ENCODE data around the gene MYO7A.

The MYO7A gene

DNA sequence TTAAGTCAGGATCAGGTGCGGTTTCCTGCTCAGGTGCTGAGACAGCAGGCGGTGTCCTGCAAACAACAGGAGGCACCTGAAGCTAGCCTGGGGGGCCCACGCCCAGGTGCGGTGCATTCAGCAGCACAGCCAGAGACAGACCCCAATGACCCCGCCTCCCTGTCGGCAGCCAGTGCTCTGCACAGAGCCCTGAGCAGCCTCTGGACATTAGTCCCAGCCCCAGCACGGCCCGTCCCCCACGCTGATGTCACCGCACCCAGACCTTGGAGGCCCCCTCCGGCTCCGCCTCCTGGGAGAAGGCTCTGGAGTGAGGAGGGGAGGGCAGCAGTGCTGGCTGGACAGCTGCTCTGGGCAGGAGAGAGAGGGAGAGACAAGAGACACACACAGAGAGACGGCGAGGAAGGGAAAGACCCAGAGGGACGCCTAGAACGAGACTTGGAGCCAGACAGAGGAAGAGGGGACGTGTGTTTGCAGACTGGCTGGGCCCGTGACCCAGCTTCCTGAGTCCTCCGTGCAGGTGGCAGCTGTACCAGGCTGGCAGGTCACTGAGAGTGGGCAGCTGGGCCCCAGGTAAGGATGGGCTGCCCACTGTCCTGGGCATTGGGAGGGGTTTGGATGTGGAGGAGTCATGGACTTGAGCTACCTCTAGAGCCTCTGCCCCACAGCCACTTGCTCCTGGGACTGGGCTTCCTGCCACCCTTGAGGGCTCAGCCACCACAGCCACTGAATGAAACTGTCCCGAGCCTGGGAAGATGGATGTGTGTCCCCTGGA lies at the start of gene MYO7A:
Gene MYO7A (plus strand): TSS at position 327 of the 772 bp plus-strand sequence. CDS start 2,389 bp downstream, outside the sequence.
- DNase-seq (ENCODE audit: low spot score): no peak

DNA sequence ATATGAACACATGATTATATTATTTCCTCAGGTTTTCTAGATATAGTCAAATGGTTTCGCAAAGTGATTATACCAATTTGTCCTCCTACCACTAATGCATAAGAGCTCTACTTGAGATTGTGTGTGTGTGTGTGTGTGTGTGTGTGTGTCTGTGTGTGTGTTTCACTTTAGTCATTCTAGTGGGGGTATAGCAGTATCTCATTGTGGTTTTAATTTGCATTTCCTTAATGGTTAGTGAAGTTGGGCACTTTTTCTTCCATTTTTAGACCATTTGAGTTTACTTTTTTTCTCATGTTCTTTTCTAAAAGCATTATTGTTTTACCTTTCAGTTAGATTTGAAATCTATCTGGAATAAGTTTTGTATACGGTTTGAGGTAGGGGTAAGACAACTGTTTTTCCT lies 48.4 kb upstream of the MYO7A start:
- DNase-seq (ENCODE audit: low spot score): no peak

DNA sequence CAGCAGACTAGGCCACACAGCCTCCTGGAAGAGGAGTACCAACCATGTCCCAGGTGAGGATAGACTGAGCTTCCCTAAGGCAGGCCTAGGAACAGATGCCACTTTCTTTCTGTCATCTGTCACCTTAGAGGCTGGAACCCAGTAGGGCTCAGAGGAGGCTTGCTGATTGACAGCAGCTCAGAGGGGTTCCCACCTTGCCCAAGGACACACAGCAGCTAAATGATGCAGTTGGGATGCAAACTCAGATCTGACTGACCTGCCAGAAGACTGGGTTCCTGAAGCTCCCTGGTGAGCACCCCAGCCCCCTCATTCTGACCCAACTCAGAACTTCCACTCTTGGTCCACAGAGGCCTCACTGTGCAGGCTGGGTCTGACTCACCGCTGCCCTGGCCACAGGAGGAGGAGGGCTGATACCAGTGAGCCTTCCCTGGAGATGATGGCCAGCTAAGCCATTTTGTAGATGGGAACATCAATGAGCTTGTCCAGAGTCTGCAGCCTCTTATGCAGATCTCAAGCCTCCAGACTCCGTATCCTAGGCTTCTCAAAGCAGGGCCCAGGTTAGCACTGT lies 47.3 kb upstream of the MYO7A start:
- no peak for DNase-seq (ENCODE audit: low spot score)

DNA sequence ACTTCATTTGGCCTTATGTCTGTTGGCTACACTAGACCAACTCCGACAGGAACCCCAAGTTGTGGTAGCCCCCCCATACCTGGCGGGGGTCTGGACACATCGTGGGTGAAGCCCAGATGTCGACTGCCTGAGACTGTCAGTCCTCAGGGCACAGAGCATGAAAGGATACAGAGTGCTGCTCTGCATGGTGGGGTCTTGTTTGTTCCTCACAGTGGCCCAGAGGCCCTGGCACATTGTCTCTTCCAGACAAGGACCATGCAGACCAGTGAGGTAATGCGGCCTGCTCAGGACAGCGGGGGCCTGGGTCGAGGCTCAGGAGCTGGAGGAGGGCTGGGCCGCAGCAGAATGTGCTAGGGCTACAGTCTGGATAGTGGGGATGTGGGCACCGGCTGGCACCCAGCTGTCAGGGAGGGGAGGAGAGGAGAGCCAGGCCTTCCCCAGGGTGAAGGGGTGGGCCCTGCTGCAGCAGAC lies 46.6 kb upstream of the MYO7A start:
- DNase-seq (ENCODE audit: low spot score): no peak

DNA sequence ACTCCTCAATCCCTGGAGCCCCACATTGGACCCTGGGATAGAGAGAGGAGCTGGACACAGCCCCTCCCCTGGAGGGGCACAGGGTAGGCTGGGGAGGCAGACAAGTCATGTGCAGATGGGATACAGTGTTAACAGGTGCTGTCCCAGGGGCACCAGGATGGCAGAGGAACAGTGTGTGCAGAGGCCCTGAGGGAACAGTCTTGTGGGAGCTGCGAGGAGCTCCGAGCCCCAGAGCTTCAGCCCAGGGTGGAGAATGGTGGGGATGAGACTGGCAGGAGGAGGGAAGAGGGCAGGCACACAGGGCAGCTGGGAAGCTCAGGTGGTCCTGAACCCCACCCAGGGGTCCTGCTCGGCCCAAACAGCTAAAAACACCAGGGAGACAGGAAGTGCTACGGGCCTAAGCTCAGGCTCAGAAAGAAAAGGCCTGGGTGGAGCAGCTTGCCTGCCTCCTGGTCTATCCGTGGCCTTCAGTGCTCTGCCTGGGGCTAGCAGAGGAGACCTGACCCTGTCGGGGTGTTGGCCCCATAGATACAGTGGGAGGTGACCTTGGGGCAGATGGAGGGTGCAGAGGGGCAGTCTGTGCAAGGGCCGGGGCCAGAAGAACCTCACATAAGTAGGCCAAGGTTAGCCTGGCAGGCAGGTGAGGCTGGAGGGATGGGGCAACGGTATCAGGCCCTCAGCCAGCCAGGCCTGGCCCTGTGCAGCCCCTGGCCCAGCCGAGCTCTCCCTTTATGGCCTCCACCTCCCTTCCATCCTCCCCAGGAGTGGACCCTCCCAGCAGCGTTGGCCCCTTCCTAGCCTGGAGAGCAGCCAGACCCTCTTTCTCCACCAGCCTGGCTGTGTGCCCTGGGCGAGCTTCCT lies 45.8 kb upstream of the MYO7A start:
- no peak for DNase-seq (ENCODE audit: low spot score)

DNA sequence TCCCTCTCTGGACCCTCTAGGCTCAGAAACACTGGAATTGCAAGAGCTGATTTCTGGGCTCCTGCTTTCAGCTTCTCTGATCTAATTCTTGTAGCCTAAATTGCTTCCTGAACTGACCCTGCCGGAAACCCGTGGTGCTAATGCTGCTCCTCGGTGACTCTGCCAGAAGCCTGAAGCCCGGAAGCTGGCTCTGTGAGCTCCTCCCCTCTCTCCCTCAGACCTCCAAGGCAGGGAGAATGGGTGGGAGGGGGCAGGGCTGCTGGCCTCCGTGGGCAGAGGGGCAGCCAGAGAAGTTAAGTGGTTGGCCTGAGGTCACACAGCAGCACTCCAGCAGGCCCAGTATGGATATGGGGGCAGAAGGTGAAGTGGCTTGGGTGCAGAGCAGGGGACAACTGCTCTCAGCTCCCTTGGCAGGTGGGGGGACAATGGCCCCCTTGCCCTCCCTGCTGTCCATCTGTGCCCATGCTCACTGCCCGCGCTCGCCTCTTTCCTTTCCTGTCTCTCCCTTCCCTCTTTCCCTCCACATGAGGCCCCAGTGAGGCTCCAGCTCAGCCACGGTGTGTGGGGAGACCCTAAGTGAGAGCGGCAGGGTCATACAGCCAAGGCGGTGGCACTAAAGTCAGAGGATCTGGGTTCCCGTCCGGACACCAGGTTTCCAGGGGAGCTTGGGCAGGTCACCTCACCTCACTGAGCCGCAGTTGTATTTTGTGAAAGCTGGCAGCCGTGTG lies 45.0 kb upstream of the MYO7A start:
- DNase-seq (ENCODE audit: low spot score): peak; percentile 70

DNA sequence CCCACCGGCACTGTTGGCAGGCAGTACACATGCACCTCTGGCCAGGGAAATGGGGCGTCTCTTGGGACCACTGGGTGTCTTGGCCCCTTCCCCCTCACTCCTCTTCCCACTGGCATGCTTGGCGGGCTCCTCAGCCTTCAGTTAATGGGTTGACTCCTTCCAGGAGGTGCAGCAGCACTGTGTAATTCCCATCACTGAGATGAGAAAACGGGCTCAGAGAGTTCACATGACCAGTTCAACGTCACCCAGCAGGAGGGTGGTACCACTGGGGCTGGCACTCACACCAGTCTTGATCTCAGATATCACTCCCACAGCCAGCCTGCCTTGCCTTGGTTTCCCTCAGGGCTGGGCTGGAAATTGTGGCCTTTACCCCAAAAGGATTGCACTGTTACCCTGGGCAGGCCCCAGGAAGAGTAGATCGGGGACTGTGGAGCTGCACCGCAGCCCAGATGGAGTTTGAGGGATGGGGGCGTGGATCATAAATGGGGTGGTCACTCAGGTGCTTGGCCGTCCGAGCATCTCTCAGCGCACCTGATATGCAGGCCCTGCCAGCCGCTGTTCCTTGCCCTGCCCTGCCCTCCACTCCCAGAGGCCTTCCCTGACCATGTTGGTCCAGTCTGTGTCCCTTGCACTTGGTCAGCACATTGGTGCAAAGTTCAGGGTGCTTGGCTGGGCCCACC lies 44.3 kb upstream of the MYO7A start:
- no peak for DNase-seq (ENCODE audit: low spot score)

DNA sequence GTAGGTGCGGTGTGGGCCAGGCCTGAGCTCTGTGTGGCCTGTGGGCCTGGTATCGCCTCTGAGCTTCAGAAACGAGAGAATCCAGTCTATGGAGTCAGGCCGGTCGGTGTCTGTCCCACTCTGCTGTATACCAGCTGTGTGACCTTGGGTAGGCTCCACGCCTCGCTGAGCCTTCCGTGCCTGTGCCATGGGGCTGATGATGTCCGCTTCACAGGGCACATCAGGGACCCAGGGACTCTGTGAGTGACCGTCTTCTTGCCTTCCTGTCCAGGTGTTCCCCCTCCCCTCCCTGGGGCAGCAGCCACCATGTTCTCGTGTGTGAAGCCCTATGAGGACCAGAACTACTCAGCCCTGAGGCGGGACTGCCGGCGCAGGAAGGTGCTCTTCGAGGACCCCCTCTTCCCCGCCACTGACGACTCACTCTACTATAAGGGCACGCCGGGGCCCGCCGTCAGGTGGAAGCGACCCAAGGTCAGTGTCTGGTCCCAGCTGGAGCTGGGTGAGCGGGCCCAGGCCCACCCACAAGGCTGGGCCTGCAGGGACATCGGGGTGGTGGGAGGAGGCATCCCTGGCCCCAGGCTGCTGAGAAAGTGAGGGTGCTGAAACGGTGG lies 43.4 kb upstream of the MYO7A start:
- no peak for DNase-seq (ENCODE audit: low spot score)

DNA sequence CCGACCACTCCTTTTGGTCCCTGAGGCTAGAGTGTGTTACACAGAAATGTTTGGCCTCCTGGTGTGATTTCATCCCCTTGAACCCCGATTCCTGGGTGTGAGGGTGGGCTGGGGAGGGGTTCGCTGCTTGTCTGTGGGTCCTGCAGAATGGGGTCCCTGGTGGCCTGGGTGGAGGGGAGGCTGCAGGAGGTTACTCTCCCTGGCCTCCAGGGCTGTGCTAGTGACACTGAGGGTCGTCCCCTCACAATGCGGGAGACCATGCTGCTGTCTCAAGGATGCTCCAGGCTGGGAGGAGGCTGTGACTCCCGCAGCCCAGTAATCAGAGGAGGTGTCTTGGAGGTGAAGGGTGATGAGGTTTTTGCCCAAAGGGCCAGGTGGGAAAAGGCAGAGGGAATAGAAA lies 42.4 kb upstream of the MYO7A start:
- DNase-seq (ENCODE audit: low spot score): no peak

DNA sequence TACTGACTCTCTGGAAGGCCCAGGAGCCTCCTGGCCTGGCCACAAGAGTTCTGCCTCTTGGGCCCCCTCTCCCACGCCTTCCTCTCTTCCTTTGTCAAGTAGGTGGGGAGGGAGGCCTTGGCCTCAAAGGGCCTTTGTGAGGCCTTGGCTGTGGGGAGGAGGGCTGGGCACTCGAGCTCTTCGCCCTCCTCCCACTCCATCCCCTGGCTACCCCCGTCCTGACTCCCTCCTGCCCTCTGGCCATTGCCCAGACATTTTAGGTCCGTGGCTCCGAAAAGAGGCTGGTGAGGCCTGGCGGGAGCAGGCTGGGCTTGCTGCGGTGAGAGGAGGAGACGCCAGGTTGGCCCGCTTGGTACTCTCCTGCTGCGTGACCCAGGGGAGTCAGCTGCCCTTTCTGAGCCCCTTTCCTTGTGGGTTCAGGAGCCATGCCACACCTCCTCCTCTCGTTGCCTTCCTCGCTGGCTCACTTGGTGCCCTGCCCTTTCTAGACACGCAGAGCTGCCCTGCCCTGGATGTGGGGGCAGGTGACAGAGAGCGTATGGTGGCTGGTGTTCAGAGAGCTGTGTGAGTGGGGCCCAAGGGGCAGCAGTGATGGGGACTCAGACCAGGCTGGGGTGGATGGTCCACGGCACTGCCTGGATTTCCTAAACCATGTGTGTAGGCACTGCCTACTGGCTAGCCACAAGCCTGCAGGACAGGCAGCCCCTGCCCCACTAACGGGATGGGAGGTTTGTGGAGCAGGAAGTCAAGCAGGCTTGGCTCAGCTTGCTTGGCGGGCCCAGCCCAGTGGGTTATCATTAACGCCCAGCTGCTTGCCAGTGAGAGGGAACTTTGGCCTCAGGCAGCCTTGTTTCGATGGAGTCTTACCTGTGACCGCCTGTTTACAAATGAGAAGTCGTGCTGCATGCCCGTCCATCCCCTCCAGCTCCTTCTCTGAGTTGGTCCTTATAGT lies 41.2 kb upstream of the MYO7A start:
- no peak for DNase-seq (ENCODE audit: low spot score)

DNA sequence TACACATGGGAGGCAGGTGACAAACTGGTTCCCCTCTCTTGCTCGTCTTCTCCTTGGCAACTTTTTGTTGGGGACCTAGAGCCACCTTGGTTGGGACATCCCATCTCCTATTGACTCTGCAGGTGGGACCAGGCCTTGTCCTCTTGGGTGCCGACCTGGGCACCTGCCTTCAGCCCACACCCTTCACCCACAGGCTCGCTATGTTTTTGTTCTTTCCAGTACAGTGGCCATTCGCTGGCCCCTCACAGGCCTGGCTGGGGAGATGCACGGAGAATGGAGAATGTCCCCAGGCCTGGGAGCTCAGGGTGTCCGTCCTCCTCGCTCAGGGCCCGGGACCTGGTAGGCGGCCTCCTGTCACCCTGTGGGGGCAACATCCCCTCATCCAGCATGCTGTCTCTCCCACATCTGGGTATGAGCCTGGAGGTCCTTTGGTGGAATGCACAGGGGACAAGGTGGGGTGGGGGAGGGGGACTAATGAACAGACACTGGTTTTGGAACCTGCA lies 40.3 kb upstream of the MYO7A start:
- no peak for DNase-seq (ENCODE audit: low spot score)

DNA sequence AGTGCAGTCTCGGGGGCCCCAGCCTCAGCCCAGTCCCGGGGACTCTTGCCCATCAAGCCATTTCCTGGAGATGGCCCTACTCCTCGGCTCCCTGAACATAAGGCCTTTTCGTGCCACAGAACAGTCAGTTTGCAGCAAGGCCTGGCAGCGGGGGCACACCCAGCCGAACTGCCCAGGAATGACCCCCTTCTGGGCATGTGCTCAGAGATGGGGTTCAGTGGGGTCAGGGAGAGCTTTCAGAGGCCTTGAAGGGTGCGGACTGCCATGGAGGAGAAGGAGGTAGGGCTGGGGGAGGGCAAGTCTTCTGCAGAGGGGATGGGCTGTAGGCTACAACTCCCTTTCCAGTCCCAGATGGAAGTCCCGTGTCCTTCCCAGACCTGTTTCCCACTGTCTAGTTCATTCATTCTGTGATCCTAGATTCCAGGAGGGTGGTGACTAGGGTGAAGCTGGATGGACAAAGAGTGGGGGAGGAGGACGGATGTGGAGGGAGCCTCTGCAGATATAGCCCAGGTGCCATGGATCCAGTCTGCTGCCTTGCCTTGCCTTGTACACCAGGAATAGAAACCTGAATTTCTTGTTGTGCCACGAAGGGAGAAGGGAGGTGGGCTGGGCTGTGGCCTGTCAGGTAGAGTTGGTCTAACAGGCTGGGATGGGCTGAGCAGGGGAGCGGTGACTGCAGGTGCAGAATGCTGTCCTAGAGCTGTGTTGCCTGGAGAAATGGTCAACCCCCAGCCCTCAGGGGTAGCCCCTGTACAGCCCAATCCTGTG lies 39.6 kb upstream of the MYO7A start:
- no peak for DNase-seq (ENCODE audit: low spot score)

DNA sequence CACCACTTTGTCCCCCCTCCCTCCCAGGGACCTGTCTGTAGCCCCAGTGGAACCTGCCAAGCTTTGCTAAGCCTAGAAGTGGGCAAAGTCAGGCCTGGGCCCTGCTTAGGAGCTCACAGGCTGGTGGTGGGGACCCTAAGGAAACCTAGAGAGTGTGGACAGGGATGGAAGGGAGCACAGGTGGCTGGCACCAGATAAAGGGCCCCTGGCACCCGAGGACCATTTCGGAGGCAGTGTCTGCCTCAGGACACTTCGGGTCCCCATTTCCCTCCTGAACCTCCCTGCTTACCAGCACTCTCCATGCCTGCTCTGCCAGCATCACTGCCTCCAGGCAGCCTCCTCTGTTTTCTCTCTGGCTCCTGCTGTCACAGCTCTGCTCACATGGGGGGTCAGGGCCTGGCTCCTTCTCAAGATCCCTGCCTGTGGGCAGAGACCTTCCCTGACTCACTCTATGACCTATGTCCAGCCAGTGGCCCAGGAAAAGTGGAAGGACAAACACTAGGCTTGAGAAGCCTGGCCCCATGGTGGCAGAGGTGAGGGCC lies 39.0 kb upstream of the MYO7A start:
- DNase-seq (ENCODE audit: low spot score): no peak

DNA sequence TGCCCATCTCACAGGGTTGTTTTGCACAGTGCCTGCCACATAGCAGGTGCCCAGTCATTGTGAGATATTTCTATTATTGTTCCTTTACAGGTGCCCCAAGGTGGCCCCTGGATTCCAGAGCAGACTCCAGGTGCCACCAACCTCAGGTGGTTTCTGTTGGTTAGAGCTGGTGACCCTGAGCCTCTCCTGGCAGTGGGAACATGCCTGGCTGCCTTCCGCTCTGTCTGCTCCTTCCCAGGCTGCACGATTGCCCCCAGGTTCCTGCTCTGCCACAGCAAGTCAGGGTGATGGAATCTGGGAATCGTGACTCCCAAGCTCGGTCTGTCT lies 38.0 kb upstream of the MYO7A start:
- no peak for DNase-seq (ENCODE audit: low spot score)

DNA sequence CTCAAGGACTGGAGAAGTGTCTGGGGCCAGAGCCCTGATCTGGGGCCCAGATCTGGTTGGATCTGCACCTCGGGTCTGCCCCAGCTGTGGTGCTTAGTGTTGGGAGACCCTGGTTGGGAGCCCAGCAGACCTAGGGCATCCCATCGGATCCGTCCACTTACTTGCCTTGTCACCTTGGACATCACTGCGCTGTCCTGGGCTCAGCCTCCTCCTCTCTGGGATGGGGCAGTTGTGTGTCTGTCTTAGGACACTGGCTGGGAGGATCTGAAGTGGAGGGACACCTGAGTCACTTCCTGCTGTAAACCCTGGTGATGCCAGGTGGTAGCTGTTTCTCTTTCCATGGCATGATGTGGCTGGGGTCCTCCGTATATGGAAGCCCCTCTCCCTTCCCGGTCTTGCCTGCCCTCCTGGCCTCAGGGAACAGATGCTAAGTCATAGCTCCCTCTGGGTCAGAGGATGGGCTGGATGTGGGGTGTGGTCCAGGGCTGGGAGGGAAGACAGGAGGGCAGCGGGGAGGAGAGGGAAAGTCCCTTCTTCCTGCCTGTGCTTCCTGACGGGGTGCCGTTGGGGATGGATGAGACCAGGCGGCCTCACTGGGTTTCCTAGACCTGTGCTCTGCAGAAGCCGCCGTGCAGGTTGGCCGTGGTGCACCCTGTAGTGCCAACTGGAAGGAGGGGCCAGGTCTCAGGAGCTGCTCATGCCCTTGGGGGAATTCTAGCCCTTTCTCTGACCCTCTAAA lies 37.5 kb upstream of the MYO7A start:
- DNase-seq (ENCODE audit: low spot score): no peak

DNA sequence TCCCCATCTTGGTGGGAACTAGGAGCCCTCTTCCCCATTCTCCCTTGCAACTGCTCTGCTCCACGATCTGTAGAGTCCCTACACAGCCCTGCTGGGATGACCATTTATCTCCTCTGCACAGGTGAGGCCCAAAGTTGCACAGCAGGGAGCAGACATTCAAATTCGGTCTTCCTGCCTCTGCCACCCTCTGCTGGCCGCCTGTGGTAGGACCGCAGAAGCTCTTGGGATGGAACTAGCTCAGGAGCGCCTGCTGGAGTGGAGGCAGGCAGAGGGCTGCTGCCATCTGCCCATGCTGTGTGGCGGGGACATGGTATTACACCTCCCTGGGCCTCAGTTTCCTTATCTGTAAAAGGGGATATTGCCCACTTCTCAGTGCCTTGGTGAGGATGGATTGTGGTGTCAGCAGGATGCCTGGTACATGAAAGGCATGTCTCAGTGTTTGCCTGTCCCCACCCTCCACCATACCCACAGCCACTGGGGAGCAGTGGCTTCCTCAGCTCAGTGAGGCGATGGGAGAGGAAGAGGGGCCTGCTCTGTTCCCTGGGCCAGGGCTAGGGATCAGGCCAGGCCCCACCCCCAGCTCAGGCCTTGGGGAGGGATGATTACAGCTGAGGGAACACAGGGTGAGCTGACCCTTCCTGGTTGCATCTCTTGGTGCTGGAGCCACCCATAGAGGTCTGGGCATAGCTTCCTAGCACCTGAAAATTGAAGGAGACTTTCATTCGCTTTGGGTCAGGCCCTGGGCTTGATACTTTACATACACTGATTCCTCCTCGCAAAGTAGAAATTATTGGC lies 36.7 kb upstream of the MYO7A start:
- peak; percentile 78 for DNase-seq (ENCODE audit: low spot score)

DNA sequence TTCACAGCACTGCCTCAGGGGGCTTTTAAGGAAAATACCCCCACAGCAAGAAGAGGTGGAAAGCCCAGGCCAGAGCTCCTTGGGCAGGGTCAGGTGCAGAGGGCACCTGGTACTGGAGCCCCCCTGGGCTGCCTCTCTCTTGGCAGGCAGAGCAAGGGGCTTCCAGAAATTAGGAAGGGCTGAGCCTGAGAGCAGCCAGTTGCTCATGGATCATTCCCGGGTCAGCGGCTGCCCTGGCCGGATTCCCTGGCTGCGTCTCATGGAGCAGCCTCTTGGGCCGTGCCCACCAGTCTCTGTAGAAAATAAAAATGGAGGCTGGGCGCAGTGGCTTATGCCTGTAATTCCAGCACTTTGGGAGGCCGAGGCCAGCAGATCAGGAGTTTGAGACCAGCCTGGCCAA lies 35.7 kb upstream of the MYO7A start:
- DNase-seq (ENCODE audit: low spot score): no peak

Data from CD4-positive, alpha-beta T cell treated with Interleukin-6 at 100 ng/mL for 8 hours (primary cell).